Mesendoderm (in vitro differentiated cells): ENCODE measurements around the gene MEGF6.

ENCODE experiments used
- DNase-seq: peaks from one replicate; pipeline ENCODE4 v3.0.0; 2013
- H2AK5ac ChIP-seq: 2 replicates; pipeline ENCODE4 v1.6.1; 2013; ENCODE audit warnings: low read length, inconsistent platforms
- H2BK120ac ChIP-seq: 2 replicates; pipeline ENCODE4 v1.6.1; 2013; ENCODE audit warnings: low read depth, mild to moderate bottlenecking, low read length, moderate library complexity, mixed read lengths
- H2BK15ac ChIP-seq: replicated peaks from 2 replicates; pipeline ENCODE4 v1.6.1; 2013; ENCODE audit warnings: low read depth, mild to moderate bottlenecking, moderate library complexity
- H2BK5ac ChIP-seq: 2 replicates; pipeline ENCODE4 v1.6.1; 2013; ENCODE audit warnings: low read length, inconsistent platforms
- H3K18ac ChIP-seq: 2 replicates; pipeline ENCODE4 v1.6.1; 2013; ENCODE audit warnings: mild to moderate bottlenecking, low read length, mixed read lengths
- H3K23ac ChIP-seq: one replicate; pipeline ENCODE4 v1.6.1; 2013; ENCODE audit warnings: low read length
- H3K27ac ChIP-seq: 2 replicates; pipeline ENCODE4 v1.5.1; 2013; ENCODE audit warnings: low read depth, mild to moderate bottlenecking, inconsistent platforms, low read length, moderate library complexity
- H3K27me3 ChIP-seq: 2 replicates; pipeline ENCODE4 v1.6.1; 2013; ENCODE audit warnings: low read length, control low read depth, mild to moderate bottlenecking, inconsistent platforms; ENCODE audit not compliant: insufficient read depth, poor library complexity
- H3K36me3 ChIP-seq: 2 replicates; pipeline ENCODE4 v1.6.1; 2013; ENCODE audit warnings: low read length, inconsistent platforms; ENCODE audit not compliant: control insufficient read depth, insufficient read depth
- H3K4ac ChIP-seq: one replicate; pipeline ENCODE4 v1.6.1; 2013; ENCODE audit warnings: low read depth, mild to moderate bottlenecking, low read length, moderate library complexity
- H3K4me1 ChIP-seq: 2 replicates; pipeline ENCODE4 v1.6.1; 2013; ENCODE audit warnings: low read depth, low read length, inconsistent platforms; ENCODE audit not compliant: control insufficient read depth
- H3K4me2 ChIP-seq: 2 replicates; pipeline ENCODE4 v1.6.1; 2013; ENCODE audit warnings: low read length
- H3K4me3 ChIP-seq: 2 replicates; pipeline ENCODE4 v1.5.1; 2013; ENCODE audit warnings: mild to moderate bottlenecking, low read length
- H3K56ac ChIP-seq: one replicate; pipeline ENCODE4 v1.6.1; 2013; ENCODE audit warnings: low read length
- H3K79me1 ChIP-seq: 2 replicates; pipeline ENCODE4 v1.6.1; 2013; ENCODE audit warnings: low read length, inconsistent platforms
- H3K79me2 ChIP-seq: 2 replicates; pipeline ENCODE4 v1.6.1; 2013; ENCODE audit warnings: mild to moderate bottlenecking, low read length; ENCODE audit not compliant: control insufficient read depth, insufficient read depth
- H3K9ac ChIP-seq: 2 replicates; pipeline ENCODE4 v1.6.1; 2013; ENCODE audit warnings: low read length, inconsistent platforms
- H4K5ac ChIP-seq: one replicate; pipeline ENCODE4 v1.6.1; 2013; ENCODE audit warnings: low read length
- H4K8ac ChIP-seq: one replicate; pipeline ENCODE4 v1.6.1; 2013; ENCODE audit warnings: low read depth, mild to moderate bottlenecking, control low read depth, low read length, moderate library complexity
- WGBS: extraction: QIAGEN DNeasy Blood & Tissue Kit; methylation state at CpG from one replicate; pipeline ENCODE4 v1.1.7; 2013; ENCODE audit warnings: low lambda C conversion rate, missing lambda C conversion rate; ENCODE audit not compliant: insufficient coverage; ENCODE audit errors: extremely low coverage; 5-methylcytosine and 5-hydroxymethylcytosine counted together

The MEGF6 gene

DNA sequence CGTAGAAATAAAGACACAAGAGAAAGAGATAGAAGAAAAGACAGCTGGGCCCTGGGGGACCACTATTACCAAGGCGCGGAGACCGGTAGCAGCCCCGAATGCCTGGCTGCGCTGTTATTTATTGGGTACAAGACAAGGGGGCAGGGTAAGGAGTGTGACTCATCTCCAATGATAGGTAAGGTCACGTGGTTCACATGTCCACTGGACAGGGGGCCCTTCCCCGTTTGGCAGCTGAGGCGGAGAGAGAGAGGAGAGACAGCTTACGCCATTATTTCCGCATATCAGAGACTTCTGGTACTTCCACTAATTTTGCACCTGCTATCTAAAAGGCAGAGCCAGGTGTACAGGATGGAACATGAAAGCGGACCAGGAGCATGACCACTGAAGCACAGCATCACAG lies 9.4 kb upstream of the MEGF6 start:
- H2BK120ac ChIP-seq = no peak overlapping the region
- no peak overlapping the region for H2AK5ac ChIP-seq
- no CpG with 5 or more reads among the region's 12 CpGs for WGBS
- H3K4me2 ChIP-seq = no peak overlapping the region
- no peaks in the 10 kb centered on the region for H3K27me3 ChIP-seq
- H3K9ac ChIP-seq = no peak overlapping the region
- H2BK5ac ChIP-seq = no peak overlapping the region
- DNase-seq = no peak
- H3K4ac ChIP-seq = no peak overlapping the region
- no peaks in the 10 kb centered on the region for H3K36me3 ChIP-seq
- peaks cover 2% of the 10 kb centered on the region for H3K79me1 ChIP-seq
- no peaks in the 10 kb centered on the region for H3K79me2 ChIP-seq
- no peak overlapping the region for H3K56ac ChIP-seq
- H3K18ac ChIP-seq = no peak overlapping the region
- no peak overlapping the region for H3K27ac ChIP-seq
- H2BK15ac ChIP-seq = no peak overlapping the region
- no peak overlapping the region for H4K8ac ChIP-seq
- H4K5ac ChIP-seq = no peak overlapping the region
- H3K23ac ChIP-seq = no peak overlapping the region
- peaks cover 5% of the 10 kb centered on the region for H3K4me1 ChIP-seq
- H3K4me3 ChIP-seq = no peak overlapping the region

DNA sequence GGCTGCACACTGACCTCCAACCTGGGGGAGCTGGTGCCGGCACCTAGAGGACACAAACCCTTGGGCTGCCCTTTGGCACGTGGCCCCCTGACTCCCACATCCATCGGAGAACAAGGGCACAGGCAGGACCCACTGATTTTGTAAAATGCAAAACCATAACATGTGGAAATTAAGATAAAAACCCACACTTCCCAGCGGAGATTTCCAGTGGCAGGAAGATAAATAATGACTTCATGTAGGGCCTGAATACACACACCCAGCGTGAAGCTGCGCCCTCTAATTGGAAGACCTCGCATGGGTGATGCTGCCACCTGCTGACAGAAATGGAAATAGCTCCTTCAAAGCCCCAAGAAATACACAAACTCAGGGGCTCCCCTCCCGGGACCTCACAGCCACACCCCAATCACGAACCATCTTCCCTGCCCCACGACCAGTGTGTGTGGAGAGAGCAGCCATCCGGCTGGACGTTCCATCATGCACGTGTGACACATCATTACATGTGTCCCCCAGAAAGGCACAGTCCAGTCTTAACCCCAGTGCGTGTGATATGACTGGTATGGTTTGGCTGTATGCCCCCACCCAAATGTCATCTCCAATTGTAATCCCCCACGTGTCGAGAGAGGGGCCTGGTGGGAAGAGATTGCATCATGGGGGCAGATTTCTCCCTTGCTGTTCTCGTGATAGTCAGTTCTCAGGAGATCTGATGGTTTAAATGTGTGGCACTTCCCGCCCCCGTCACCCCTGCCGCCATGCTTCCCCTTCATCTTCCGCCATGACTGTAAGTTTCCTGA lies 7.8 kb upstream of the MEGF6 start:
- H3K36me3 ChIP-seq = no peaks in the 10 kb centered on the region
- no peak overlapping the region for H2BK15ac ChIP-seq
- DNase-seq = peak; percentile 86

DNA sequence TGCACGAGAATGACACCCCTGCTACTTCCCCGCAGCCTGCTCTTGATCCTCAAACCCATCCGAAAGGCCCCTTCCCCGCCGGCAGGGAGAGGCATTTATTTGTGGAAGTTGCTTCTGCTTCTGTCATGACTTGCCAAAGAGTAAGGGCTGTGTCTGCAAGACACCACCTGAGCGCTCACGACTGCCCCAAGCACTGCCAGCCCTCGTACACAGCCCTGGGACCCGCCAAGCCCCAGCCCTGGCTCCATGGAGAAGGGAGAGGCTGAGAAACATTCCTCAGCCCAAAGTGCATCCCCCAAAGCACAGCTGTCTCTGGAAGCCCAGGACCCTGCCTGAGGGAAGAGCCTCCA lies 7.2 kb upstream of the MEGF6 start:
- no peak overlapping the region for H3K27ac ChIP-seq
- WGBS = no CpG with 5 or more reads among the region's 9 CpGs
- no peak overlapping the region for H3K9ac ChIP-seq

More for the DNA sequence above, 7.8 kb upstream of the MEGF6 start:
- H4K8ac ChIP-seq = no peak overlapping the region
- no CpG with 5 or more reads among the region's 21 CpGs for WGBS
- no peak overlapping the region for H2AK5ac ChIP-seq
- H3K23ac ChIP-seq = no peak overlapping the region
- no peaks in the 10 kb centered on the region for H3K27me3 ChIP-seq
- H3K4me2 ChIP-seq = no peak overlapping the region
- no peak overlapping the region for H3K56ac ChIP-seq
- no peak overlapping the region for H4K5ac ChIP-seq
- no peaks in the 10 kb centered on the region for H3K79me1 ChIP-seq
- H3K27ac ChIP-seq = no peak overlapping the region
- H3K79me2 ChIP-seq = no peaks in the 10 kb centered on the region
- no peak overlapping the region for H3K9ac ChIP-seq
- H3K4ac ChIP-seq = no peak overlapping the region
- H3K4me3 ChIP-seq = no peak overlapping the region
- no peak overlapping the region for H3K18ac ChIP-seq
- no peak overlapping the region for H2BK120ac ChIP-seq
- H3K4me1 ChIP-seq = peaks cover 5% of the 10 kb centered on the region
- H2BK5ac ChIP-seq = no peak overlapping the region

DNA sequence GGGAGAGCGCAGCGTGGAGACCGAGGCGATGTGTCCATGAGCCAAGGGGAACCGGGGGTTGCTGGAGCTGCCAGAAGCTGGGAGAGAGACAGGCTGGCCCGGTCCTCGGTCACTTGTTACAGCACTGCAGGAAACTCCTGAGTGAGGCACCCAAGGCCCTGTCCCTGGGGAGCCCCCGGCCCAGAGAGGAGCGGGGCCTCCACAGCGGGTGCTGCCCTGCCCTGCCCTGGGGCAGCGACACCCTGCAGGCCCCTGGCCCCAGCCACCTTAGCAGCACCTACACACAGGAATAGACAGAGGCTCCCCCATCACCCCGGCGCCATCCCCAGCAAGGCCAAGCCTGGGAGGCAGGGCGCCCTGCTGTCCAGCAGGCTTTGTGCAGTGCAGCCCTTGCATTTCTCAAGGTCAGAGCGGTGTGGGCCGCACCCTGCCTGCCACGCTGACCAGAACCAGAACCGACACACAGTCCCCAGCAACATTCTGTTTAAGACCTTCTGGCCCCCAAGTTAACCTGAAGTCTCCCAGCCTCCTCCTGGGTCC lies 6.6 kb upstream of the MEGF6 start:
- Histone ChIP-seq H2AK5ac (no peak overlapping the region), H3K27me3 (no peaks in the 10 kb centered on the region), H2BK15ac (no peak overlapping the region), H2BK5ac (no peak overlapping the region), H3K9ac (no peak overlapping the region), H4K8ac (no peak overlapping the region), H3K79me1 (no peaks in the 10 kb centered on the region), H3K4me2 (no peak overlapping the region), H3K23ac (no peak overlapping the region), H3K56ac (no peak overlapping the region), H3K4me1 (peaks cover 12% of the 10 kb centered on the region), H3K4me3 (no peak overlapping the region), H3K4ac (no peak overlapping the region), H3K18ac (no peak overlapping the region), H2BK120ac (no peak overlapping the region), H3K36me3 (no peaks in the 10 kb centered on the region), H3K79me2 (no peaks in the 10 kb centered on the region), H3K27ac (no peak overlapping the region), H4K5ac (no peak overlapping the region)
- no CpG with 5 or more reads among the region's 18 CpGs for WGBS
- no peak for DNase-seq

More for the DNA sequence above, 7.2 kb upstream of the MEGF6 start:
- H2BK5ac ChIP-seq = no peak overlapping the region
- no peak overlapping the region for H3K18ac ChIP-seq
- H3K23ac ChIP-seq = no peak overlapping the region
- no peaks in the 10 kb centered on the region for H3K36me3 ChIP-seq
- DNase-seq = no peak
- peak overlapping the region; percentile 15 for H3K56ac ChIP-seq
- H2BK120ac ChIP-seq = no peak overlapping the region
- H3K4me1 ChIP-seq = peaks cover 8% of the 10 kb centered on the region
- no peaks in the 10 kb centered on the region for H3K27me3 ChIP-seq
- H3K79me2 ChIP-seq = no peaks in the 10 kb centered on the region
- H2AK5ac ChIP-seq = no peak overlapping the region
- no peak overlapping the region for H4K5ac ChIP-seq
- no peak overlapping the region for H4K8ac ChIP-seq
- no peak overlapping the region for H3K4me3 ChIP-seq
- H3K4me2 ChIP-seq = no peak overlapping the region
- no peak overlapping the region for H3K4ac ChIP-seq
- H2BK15ac ChIP-seq = no peak overlapping the region
- H3K79me1 ChIP-seq = no peaks in the 10 kb centered on the region

DNA sequence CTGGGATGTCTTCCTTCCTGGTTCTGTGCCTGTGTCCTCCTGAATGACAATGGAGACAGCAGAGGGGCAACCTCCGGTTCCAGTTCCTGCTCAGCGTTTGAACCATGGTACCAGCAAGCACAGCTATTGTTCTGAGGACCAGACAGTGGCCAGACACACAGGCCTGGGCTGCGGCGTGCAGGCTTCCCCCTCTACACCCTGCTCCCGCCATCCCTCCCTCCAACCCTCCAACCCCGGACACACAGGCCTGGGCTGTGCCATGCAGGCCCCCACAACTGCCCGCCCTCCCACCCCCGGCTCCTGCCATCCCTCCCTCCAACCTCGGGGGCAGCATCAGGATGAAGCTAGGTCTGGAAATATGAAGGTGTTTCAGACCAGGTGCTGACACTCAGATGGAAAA lies 5.6 kb upstream of the MEGF6 start:
- H3K4me2 ChIP-seq = no peak overlapping the region
- H3K4ac ChIP-seq = no peak overlapping the region
- H3K36me3 ChIP-seq = no peaks in the 10 kb centered on the region
- H2BK5ac ChIP-seq = no peak overlapping the region
- H2AK5ac ChIP-seq = no peak overlapping the region
- H3K27ac ChIP-seq = no peak overlapping the region
- no peak overlapping the region for H4K5ac ChIP-seq
- H3K4me3 ChIP-seq = no peak overlapping the region
- H3K27me3 ChIP-seq = no peaks in the 10 kb centered on the region
- H4K8ac ChIP-seq = no peak overlapping the region
- H3K79me1 ChIP-seq = no peaks in the 10 kb centered on the region
- no peak overlapping the region for H2BK15ac ChIP-seq
- H3K9ac ChIP-seq = no peak overlapping the region
- no peak overlapping the region for H2BK120ac ChIP-seq
- no peak overlapping the region for H3K23ac ChIP-seq
- no peak overlapping the region for H3K56ac ChIP-seq
- no peak for DNase-seq
- no peaks in the 10 kb centered on the region for H3K79me2 ChIP-seq
- H3K18ac ChIP-seq = no peak overlapping the region
- no CpG with 5 or more reads among the region's 9 CpGs for WGBS
- H3K4me1 ChIP-seq = peaks cover 15% of the 10 kb centered on the region
